B cell (primary cell): ENCODE results near the gene WDFY4. TPM values are rescaled to one million over a fixed set of nuclear protein-coding genes. Genes with fewer than 3 reads are reported as not detected.

Experiments used
- ATAC-seq: fragments of 200-7000 bp; cut with Tn5 transposase; one replicate; pipeline ENCODE4 v1.10.0; 2021; ENCODE audit warnings: low read depth, mild to moderate bottlenecking, moderate number of reproducible peaks, moderate library complexity
- CTCF ChIA-PET: fragments of 350-600 bp; sonication (Branson Sonifier 250); formaldehyde crosslinking; loops from one replicate; lab custom pipeline; 2021; ENCODE audit warnings: antibody characterized with exemption, inconsistent platforms; lab: Charles Lee
- POLR2A ChIA-PET: fragments of 350-600 bp; sonication (Branson Sonifier 250); formaldehyde crosslinking; loops from one replicate; lab custom pipeline; 2021; ENCODE audit warnings: antibody characterized with exemption; lab: Charles Lee
- DNase-seq: peaks from one replicate; pipeline ENCODE4 v3.0.0; 2013
- H2AFZ ChIP-seq: 2 replicates; pipeline ENCODE4 v1.6.1; 2012; ENCODE audit warnings: mild to moderate bottlenecking, low read depth, low read length; ENCODE audit not compliant: insufficient read depth, poor library complexity, severe bottlenecking
- H3K27ac ChIP-seq, 2 donors: 1 replicate in 1 of 2; 2 replicates in 1 of 2; pipeline ENCODE4 v1.5.1; 2012 to 2013; ENCODE audit warnings: low read length in 2 of 2, mild to moderate bottlenecking in 2 of 2, moderate library complexity in 1 of 2
- H3K27me3 ChIP-seq, 4 experiments: fragments of 200-600 bp in 1 of 4; sonication (generic) in 1 of 4; replicated peaks in 1 of 4; 1 replicate in 2 of 4; 2 replicates in 2 of 4; pipeline versions ENCODE4 v1.6.1 to v1.7.0; 2013 to 2016; ENCODE audit warnings: low read length in 3 of 4, mild to moderate bottlenecking in 2 of 4, mixed read lengths in 1 of 4, moderate library complexity in 1 of 4; ENCODE audit not compliant: insufficient read depth in 4 of 4, control insufficient read depth in 3 of 4; ENCODE audit errors: control extremely low read depth in 1 of 4
- H3K36me3 ChIP-seq, 2 experiments: replicated peaks in 1 of 2; 1 replicate in 1 of 2; 2 replicates in 1 of 2; pipeline versions ENCODE4 v1.6.1 to v1.7.1; 2013; ENCODE audit warnings: low read length in 1 of 2; ENCODE audit not compliant: insufficient read depth in 2 of 2, control insufficient read depth in 1 of 2; ENCODE audit errors: control extremely low read depth in 1 of 2, extremely low read depth in 1 of 2
- H3K4me1 ChIP-seq, 2 donors: fragments of 200-600 bp in 1 of 2; sonication (generic) in 1 of 2; 1 replicate in 1 of 2; 2 replicates in 1 of 2; pipeline versions ENCODE4 v1.5.1 to v1.6.1; 2013 to 2017; ENCODE audit warnings: low read length in 2 of 2; ENCODE audit not compliant: control insufficient read depth in 2 of 2, insufficient read depth in 2 of 2
- H3K4me2 ChIP-seq: replicated peaks from 2 replicates; pipeline ENCODE3; 2012; ENCODE audit warnings: mild to moderate bottlenecking, low read depth, low read length; ENCODE audit not compliant: poor library complexity, severe bottlenecking
- H3K4me3 ChIP-seq, 5 experiments: fragments of 200-600 bp in 1 of 5; sonication (generic) in 1 of 5; 1 replicate in 3 of 5; 2 replicates in 2 of 5; pipeline versions ENCODE4 v1.5.1 to v1.7.0; 2011 to 2016; ENCODE audit warnings: low read length in 4 of 5, mild to moderate bottlenecking in 4 of 5, low read depth in 2 of 5, control low read depth in 1 of 5, moderate library complexity in 1 of 5; ENCODE audit not compliant: insufficient read depth in 1 of 5; ENCODE audit errors: control extremely low read depth in 1 of 5, extremely low read depth in 1 of 5
- H3K79me2 ChIP-seq: fragments of 200-600 bp; sonication (generic); one replicate; pipeline ENCODE4 v1.6.0; 2016; ENCODE audit warnings: low read length; ENCODE audit not compliant: control insufficient read depth, insufficient read depth
- H3K9ac ChIP-seq: fragments of 200-600 bp; sonication (generic); 2 replicates; pipeline ENCODE4 v1.6.1; 2017; ENCODE audit warnings: mild to moderate bottlenecking, low read length, moderate library complexity
- H3K9me3 ChIP-seq, 3 donors: one replicate each; pipeline versions ENCODE4 v1.6.1 to v1.7.1; 2013; ENCODE audit warnings: low read length in 2 of 3; ENCODE audit not compliant: control insufficient read depth in 2 of 3, insufficient read depth in 1 of 3; ENCODE audit errors: control extremely low read depth in 1 of 3
- H4K20me1 ChIP-seq: 2 replicates; pipeline ENCODE4 v1.6.0; 2012; ENCODE audit warnings: mild to moderate bottlenecking, low read length; ENCODE audit not compliant: insufficient read depth, control insufficient read depth, poor library complexity, severe bottlenecking
- H3K27ac Mint-ChIP-seq: one replicate; pipeline ENCODE4 v1.8.0; 2021; ENCODE audit warnings: mixed read lengths
- H3K27me3 Mint-ChIP-seq: one replicate; pipeline ENCODE4 v1.8.0; 2021; ENCODE audit warnings: mixed read lengths
- H3K4me1 Mint-ChIP-seq: one replicate; pipeline ENCODE4 v1.8.0; 2021; ENCODE audit warnings: mixed read lengths
- H3K4me3 Mint-ChIP-seq: one replicate; pipeline ENCODE4 v1.8.0; 2021; ENCODE audit warnings: mixed read lengths
- H3K9me3 Mint-ChIP-seq: one replicate; pipeline ENCODE4 v1.8.0; 2022; ENCODE audit warnings: mixed read lengths; ENCODE audit not compliant: insufficient read depth
- EZH2 ChIP-seq: IDR thresholded peaks from 2 replicates; pipeline ENCODE4 v1.6.1; 2012; ENCODE audit warnings: borderline replicate concordance, low read depth, mild to moderate bottlenecking, moderate library complexity, low read length; ENCODE audit not compliant: insufficient read depth, poor library complexity, severe bottlenecking
- WGBS: methylation state at CpG from one replicate; pipeline ENCODE4 v1.1.5; 2013; ENCODE audit warnings: missing lambda C conversion rate; ENCODE audit not compliant: insufficient coverage; 5-methylcytosine and 5-hydroxymethylcytosine counted together
- intact Hi-C: fragments of 100-400 bp; cut with micrococcal nuclease; formaldehyde crosslinking; loops from one replicate; pipeline ENCODE4 v1.10.0; 2022
- polyA plus RNA-seq: library from polyadenylated mRNA; depleted of rRNA; stranded (reverse); fragments of >200 nt; gene quantifications from 2 replicates; pipeline ENCODE4 v1.2.3, GENCODE V29; 2012
- total RNA-seq, 2 donors: library from RNA; stranded (reverse); fragments of 120-200 nt in 1 of 2; gene quantifications; 1 replicate in 1 of 2; 2 replicates in 1 of 2; pipeline versions ENCODE4 v1.2.3 to v1.2.4, GENCODE V29; 2013 to 2022
- TF ChIP-seq, protein P1 (sequence below): fragments of 200-600 bp; IDR thresholded peaks from one replicate; pipeline ENCODE4 v1.8.0; 2022; ENCODE audit warnings: antibody characterized with exemption, mild to moderate bottlenecking

Gene WDFY4
- total and polyA plus RNA-seq, 2 donors (not counting 1 experiment from before 2014, with no cell fraction given) = 262 to 560 TPM

DNA sequence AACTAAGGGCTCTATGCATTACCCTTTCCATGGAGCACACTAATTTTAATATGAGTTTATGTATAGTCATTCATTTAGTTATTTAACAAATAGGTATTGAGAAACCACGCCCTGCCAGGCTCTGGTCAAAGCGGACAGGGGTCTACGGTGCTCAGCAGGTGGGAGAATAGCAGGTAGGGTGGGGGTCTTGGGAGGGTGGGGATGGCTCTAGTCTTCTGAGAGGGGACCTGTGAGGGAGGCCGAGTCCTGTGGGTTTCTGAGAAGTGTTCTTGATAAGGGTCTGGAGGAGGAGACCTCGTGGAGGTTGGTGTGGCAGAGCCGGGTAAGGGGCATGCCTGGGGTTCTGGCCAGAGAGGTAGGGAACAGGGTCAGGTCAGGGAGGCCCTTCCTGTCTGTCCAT lies 1.1 kb downstream of the WDFY4 start:
- H3K79me2 ChIP-seq = peaks cover 83% of the 10 kb centered on the region
- H3K4me2 ChIP-seq = peak overlapping the region; percentile 90
- peak overlapping the region; percentile 88 for H3K9ac ChIP-seq
- H3K27me3 Mint-ChIP-seq = no peaks in the 10 kb centered on the region
- H2AFZ ChIP-seq = no peak overlapping the region
- H3K4me3 Mint-ChIP-seq = peak overlapping the region; percentile 94
- peaks cover 21% of the 10 kb centered on the region for H4K20me1 ChIP-seq
- CTCF ChIA-PET = interaction anchor here (2.4 to 9.6 kb wide), 6 partner anchors 9 to 28 kb away, joined by 10 to 139 read pairs (median 16); no protein-coding TSS in a partner anchor
- H3K27ac ChIP-seq = peak overlapping the region; percentile 99
- peaks cover 0 to 4% (median 4%) of the 10 kb centered on the region in 3 donors for H3K9me3 ChIP-seq
- peaks cover 69% of the 10 kb centered on the region for H3K4me1 Mint-ChIP-seq
- no peaks in the 10 kb centered on the region for H3K27me3 ChIP-seq
- intact Hi-C loops = loop anchor here (1.0 to 10.0 kb wide), 4 partner anchors 10 to 509 kb away; partner anchors contain the start of gene MAPK8
- H3K36me3 ChIP-seq = peaks cover 10 to 16% of the 10 kb centered on the region in 2 experiments
- H3K27ac Mint-ChIP-seq = peak overlapping the region; percentile 97
- H3K4me1 ChIP-seq = peaks cover 72 to 84% of the 10 kb centered on the region in 2 donors
- H3K4me3 ChIP-seq = peak overlapping the region; percentile 73 to 89 (median 86)
- H3K9me3 Mint-ChIP-seq = no peaks in the 10 kb centered on the region
- ATAC-seq (no peak), DNase-seq (no peak)
- TF ChIP-seq, protein P1, sequence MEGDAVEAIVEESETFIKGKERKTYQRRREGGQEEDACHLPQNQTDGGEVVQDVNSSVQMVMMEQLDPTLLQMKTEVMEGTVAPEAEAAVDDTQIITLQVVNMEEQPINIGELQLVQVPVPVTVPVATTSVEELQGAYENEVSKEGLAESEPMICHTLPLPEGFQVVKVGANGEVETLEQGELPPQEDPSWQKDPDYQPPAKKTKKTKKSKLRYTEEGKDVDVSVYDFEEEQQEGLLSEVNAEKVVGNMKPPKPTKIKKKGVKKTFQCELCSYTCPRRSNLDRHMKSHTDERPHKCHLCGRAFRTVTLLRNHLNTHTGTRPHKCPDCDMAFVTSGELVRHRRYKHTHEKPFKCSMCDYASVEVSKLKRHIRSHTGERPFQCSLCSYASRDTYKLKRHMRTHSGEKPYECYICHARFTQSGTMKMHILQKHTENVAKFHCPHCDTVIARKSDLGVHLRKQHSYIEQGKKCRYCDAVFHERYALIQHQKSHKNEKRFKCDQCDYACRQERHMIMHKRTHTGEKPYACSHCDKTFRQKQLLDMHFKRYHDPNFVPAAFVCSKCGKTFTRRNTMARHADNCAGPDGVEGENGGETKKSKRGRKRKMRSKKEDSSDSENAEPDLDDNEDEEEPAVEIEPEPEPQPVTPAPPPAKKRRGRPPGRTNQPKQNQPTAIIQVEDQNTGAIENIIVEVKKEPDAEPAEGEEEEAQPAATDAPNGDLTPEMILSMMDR = no peak
- no peak for TF ChIP-seq EZH2
- WGBS = 37% methylated on average over 5 of the region's 6 CpGs
- POLR2A ChIA-PET = interaction anchor here (1.2 to 4.4 kb wide), 8 partner anchors 9 to 119 kb away, joined by 3 to 263 read pairs (median 5); no protein-coding TSS in a partner anchor
